ENCODE measurements around the gene UBXN10. TPM values are rescaled to one million over a fixed set of nuclear protein-coding genes. Genes with fewer than 3 reads are reported as not detected.
A peak's percentile ranks its signal among the peaks of the same experiment; 100 is the strongest.

UBXN10 gene
- polyA plus RNA-seq, 1 donor, result 5.8 TPM

- no peak for DNase-seq
These were observed 35.6 kb upstream of the UBXN10 start for GRCh38 chr1:20150326-20150705.

DNA sequence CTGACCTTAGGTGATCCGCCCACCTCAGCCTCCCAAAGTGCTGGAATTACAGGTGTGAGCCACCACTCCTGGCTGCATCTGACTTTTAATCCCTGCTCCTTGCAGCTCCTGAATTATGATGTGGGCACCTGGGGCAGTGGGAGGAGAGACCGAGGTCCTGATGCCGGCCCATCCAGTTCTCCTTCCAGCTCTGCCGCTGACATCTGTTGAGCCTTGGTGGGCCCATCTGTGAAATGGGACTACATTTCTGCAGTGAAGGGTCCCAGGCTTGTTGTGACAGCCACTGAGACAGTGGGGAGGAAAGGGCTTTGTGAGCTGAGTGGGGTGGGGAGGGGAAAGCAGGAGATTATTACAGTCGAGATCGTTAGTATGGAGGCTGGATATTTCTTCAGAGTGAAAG, 34.9 kb upstream of the UBXN10 start:
- no peak for DNase-seq

- DNase-seq, result peak; percentile 54
These were observed 33.8 kb upstream of the UBXN10 start for GRCh38 chr1:20151906-20152598.

- DNase-seq, result no peak
These were observed 33.3 kb upstream of the UBXN10 start for GRCh38 chr1:20152599-20152930.

DNA sequence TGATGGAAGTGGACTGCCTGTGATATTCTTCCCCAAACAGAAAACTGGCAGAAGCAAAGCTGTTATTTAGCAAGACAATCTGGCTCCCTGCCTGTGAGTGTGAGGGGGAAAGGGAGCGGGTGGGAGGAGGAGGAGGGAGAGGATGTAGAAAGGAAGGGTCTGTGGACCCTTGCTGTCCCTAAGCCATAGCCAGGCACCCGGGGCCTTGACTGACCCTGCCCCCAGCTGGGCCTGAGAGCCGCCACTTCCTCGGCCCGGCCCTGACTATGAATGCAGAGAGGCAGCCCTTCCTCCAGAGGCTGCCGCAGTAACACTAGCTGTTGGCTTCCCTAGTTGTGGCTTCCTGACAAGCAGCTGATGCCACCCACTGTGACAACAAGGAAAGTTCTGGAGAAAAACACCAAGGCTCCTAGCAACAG, 32.9 kb upstream of the UBXN10 start:
- no peak for DNase-seq

DNA sequence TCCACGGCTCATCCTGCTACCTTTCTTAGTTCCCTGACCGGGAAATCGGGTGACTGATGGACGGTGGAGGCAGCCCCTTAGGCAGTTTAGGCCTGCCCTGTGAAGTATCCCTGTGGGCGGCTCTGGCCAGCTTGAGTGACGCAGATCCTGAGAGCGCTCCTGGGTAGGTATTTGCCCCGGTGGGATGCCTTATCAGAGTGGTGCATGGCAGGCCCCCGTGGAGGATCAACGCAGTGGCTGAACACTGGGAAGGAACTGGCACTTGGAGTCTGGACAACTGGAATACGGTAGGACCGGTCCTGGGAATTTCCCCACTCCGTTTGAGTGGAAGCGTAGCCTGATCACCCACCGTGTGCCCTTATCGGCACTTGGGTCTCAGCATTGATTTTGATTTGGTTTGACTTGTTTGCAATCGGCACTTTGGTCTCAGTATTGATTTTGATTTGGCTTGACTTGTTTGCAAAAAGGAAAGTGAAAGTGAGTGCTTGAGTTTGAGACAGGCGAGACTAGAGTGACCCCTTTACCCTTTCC, 31.5 kb upstream of the UBXN10 start:
- DNase-seq, result no peak

DNA sequence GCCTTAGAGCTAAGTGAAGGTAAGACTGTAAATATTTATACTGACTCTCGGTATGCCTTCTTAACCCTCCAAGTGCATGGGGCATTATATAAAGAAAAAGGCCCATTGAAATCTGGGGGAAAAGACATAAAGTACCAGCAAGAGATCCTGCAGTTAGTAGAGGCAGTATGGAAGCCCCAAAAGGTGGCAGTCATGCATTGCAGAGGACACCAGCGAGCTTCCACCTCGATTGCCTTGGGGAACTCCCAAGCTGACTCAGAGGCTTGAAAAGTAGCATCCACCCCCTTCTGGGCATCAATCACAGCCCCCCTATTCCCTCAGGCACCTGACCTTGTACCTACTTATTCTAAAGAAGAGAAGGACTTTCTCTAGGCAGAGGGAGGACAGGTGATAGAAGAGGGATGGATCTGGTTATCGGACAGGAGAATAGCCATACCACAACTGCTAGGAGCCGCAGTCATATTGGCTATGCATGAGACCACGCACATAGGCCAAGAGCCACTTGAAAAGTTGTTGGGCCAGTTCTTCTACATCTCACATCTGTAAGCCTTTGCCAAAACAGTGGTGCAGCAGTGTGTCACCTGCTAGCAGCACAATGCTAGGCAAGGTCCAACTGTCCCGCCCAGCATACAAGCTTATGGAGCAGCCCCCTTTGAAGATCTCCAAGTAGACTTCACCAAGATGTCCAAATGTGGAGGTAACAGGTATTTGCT, 27.4 kb upstream of the UBXN10 start:
- no peak for DNase-seq

DNA sequence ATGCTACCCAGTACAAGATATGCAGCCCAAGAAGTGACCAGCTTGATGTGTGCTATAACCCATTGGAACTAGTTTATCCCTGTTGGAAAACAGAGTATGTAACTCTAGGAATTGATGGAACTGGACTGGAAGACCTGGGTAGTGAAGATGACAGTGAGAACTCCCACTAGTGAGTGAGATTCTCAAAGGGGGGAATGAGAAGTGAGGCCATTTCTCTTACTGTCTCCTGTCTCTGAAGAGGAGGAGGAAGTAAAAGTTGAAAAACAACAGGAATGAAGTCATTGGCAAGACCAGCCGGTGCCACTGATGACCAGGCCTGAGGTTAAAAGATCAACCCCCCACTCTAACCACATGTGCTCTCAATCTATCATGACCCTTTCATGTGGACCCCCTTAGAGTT, 25.9 kb upstream of the UBXN10 start:
- DNase-seq, result no peak

DNA sequence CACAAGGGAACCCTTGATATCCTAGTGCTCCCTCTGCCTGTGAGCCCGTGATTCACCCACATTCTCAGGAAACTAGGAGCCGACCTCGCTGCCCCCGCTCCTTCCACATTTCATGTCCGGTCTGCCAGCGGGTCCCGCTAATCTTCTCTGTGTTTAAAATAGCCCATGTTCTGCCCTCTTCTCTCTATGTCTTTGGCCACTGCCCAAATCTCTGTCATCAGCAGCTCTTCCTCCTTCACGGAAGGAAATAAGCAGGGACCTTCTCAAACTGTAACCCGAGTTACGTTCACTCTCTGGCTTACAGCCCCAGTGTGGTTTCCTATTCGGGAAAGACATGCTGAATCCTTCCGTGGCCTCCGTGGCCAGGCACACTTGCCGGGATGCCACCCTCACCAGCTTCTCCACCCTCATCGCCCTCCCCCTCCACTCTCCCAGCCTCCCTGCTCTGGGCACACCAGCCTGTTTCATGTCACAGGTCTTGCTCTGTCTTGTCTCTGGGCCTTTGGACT, 21.1 kb upstream of the UBXN10 start:
- no peak for DNase-seq

DNA sequence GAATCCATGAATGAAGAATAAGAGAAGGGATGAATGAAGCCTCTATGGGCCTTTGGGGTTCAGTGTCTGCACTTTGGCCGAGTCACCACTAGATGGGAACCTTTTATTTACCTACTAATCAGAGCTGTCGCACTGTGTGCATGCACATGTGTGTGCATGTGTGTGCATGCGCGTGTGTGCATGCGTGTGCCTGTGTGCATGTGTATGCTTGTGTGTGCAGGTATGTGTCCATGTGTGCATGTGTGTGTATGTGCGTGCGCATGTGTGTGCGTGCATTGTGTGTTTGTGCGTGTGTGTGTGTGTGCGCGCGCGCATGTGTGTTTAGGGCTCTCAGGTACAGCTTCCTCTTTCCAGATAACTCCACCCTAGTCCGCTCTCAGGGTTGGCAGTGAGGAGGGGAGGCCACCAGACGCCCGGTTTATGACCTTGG, 20.4 kb upstream of the UBXN10 start:
- no peak for DNase-seq

- DNase-seq, result no peak
These were observed 19.8 kb upstream of the UBXN10 start for GRCh38 chr1:20166051-20166450.

- DNase-seq, result no peak
These were observed 18.8 kb upstream of the UBXN10 start for GRCh38 chr1:20167126-20167525.

- no peak for DNase-seq
These were observed 17.1 kb upstream of the UBXN10 start for GRCh38 chr1:20168564-20169491.

- DNase-seq, result no peak
These were observed 16.0 kb upstream of the UBXN10 start for GRCh38 chr1:20169932-20170331.

DNA sequence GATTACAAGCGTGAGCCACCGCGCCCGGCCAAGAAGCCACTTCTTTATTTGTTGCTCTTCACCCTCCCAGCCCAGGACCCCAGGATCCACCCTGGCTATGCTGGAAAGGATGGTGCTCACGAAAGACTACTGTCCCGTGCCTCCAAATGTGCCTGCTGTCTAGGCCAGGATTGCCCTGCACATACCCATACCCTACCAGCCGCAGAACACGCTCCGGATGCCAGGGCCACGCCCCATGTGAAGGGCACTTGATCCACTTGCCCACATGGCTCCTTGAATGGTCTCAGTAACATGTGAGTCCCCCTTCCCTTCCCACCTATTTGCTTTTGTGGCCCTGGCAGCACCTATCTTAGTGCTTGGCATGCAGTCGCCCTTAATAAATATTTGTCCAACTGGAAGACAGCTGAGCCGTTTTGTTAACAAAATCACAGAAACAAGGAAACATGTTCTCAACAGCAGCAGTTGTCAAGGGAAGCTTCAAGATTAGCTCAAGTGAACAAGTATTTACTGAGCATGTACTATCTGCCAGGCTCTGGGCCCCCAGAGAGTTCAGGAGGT, 13.8 kb upstream of the UBXN10 start:
- no peak for DNase-seq

DNA sequence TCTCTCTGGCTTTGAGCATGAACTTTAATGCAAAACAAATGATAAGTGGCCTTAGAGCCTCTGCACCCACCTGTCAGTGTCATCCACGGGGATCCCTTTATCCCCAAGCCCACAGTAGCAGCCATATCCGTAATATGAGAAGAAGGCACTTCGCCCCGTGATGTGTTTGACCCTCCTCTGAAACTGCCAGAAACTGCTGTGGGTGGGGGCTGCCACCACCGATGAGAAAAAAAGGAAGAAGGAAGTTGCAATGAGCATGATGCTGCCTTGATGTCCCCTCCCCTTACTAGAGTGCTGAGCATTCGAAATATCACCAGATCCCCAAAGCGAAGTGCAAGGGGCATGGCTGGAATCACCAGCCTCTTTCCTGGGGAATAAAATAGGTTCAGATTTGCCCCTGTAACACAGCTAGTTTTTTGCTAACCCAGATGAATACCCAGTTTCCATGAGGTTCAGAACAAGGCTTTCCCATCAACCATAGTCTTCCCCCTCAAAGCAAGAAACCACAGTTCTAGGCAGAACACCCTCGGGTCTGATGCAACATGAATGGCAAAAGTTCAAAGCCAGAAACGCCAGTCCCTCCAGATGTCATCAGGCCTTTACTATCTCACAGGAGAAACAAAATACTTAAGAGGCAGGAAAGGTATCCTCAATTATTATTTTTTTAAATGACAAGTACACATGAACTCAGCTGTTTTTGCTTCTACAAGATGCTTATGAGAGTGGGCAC, 10.8 kb upstream of the UBXN10 start:
- no peak for DNase-seq

DNA sequence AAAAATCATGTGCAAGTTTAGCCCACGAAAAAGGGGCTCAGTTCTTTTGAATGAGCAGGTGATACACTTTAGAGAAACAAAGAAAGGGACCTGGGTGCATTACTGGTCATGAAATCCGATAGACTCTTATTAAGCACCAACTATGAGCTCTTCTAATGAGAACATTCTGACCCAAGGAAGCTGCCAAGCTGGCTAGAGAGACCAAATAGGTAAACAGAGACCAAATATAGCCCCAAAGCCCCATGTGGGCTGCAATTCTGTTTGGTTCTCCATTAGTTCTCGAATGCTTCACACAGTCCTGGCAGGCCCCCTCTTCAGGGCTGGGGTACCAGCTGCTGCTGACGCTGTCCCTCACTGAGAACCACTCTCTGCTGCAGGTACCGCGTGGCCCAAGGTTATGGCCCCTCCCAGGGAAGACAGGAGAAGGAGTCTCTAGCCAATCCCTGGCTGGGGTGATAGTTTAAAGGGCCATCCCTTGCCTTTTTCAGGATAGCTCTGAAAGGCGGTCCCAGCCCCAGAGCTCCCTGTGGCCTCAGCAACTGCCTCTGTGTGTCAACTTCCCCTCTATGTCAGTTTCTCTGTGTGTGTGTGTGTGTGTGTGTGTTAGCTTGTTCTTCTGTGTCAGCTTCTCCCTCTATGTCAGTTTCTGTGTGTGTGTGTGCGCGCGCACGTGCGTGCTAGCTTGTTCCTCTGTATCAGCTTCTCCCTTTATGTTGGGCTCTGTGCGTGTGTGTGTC, 7.1 kb upstream of the UBXN10 start:
- DNase-seq, result no peak

DNA sequence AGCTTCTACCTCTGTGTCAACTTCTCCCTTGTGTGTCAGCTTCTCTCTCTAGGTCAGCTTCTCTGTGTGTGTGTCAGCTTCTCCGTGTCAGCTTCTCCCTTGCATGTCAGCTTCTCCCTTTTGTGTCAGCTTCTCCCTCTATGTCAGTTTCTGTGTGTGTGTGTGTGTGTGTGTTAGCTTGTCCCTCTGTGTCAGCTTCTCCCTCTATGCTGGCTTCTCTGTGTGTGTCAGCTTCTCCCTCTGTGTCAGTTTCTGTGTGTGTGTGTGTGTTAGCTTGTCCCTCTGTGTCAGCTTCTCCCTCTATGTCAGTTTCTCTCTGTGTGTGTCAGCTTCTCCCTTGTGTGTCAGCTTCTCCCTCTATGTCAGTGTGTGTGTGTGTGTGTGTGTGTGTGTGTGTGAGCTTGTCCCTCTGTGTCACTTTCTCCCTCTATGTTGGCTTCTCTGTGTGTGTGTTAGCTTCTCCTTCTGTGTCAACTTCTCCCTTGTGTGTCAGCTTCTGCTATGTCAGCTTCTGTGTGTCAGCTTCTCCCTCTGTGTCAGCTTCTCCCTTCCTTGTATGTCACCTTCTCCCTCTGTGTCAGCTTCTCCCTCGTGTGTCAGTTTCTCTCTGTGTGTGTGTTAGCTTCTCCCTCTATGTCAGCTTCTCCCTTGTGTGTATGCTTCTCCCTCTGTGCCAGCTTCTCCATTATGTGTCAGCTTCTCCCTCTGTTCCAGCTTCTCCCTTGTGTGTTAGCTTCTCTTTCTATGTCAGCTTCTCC, 6.3 kb upstream of the UBXN10 start:
- DNase-seq, result no peak

- no peak for DNase-seq
These were observed 5.6 kb upstream of the UBXN10 start for GRCh38 chr1:20180129-20180843.
